Body of pancreas (tissue), 4 donors: ENCODE results near the gene CFAP299. TPM values are rescaled to one million over a fixed set of nuclear protein-coding genes. Genes with fewer than 3 reads are reported as not detected.

Experiments used
- ATAC-seq: fragments of 150-250 bp; one replicate; pipeline ENCODE4 v1.9.1; 2016
- DNase-seq, 4 donors: peaks; one replicate each; pipeline ENCODE4 v3.0.0-alpha.2; 2019
- H3K27ac ChIP-seq, 4 donors: fragments of 200-600 bp; sonication (generic); 1 replicate in 3 of 4; 2 replicates in 1 of 4; pipeline versions ENCODE4 v1.5.1 to v1.6.1; 2016 to 2019; ENCODE audit warnings: mild to moderate bottlenecking in 1 of 4, mixed read lengths in 1 of 4, moderate library complexity in 1 of 4
- H3K27me3 ChIP-seq, 2 donors: fragments of 200-600 bp; sonication (generic); one replicate each; pipeline ENCODE4 v1.6.0; 2016; ENCODE audit warnings: mild to moderate bottlenecking in 1 of 2
- H3K36me3 ChIP-seq, 2 donors: fragments of 200-600 bp; sonication (generic); replicated peaks in 1 of 2; 2 replicates each; pipeline ENCODE4 v1.5.1; 2016; ENCODE audit warnings: low read depth in 2 of 2; ENCODE audit not compliant: insufficient read depth in 1 of 2
- H3K4me1 ChIP-seq: fragments of 200-600 bp; sonication (generic); one replicate; pipeline ENCODE4 v1.6.0; 2016
- H3K4me3 ChIP-seq, 2 donors: fragments of 200-600 bp; sonication (generic); 1 replicate in 1 of 2; 2 replicates in 1 of 2; pipeline ENCODE4 v1.5.1; 2016 to 2019
- H3K9me3 ChIP-seq, 3 donors: fragments of 200-600 bp; sonication (generic); 1 replicate in 2 of 3; 2 replicates in 1 of 3; pipeline ENCODE4 v1.5.1; 2016
- POLR2A ChIP-seq, 3 donors: fragments of 450-650 bp; IDR thresholded peaks; one replicate each; pipeline ENCODE4 v1.6.1; 2016; ENCODE audit warnings: antibody characterized with exemption in 3 of 3, mild to moderate bottlenecking in 2 of 3
- WGBS, 2 donors: methylation state at CpG; one replicate each; pipeline ENCODE4 v1.1.5; 2017; 5-methylcytosine and 5-hydroxymethylcytosine counted together
- intact Hi-C: fragments of 100-400 bp; cut with DNase I; formaldehyde crosslinking; loops from one replicate; pipeline ENCODE4 v1.15.1; 2023
- total RNA-seq, 2 donors: library from RNA; depleted of rRNA; stranded (reverse); fragments of >200 nt; gene quantifications; one replicate each; pipeline ENCODE4 v1.1.0, GENCODE V29; 2016
- TF ChIP-seq, protein P1 (sequence below), 7 experiments: fragments of 450-650 bp in 4 of 7; fragments of 200-600 bp in 3 of 7; sonication (generic) in 3 of 7; IDR thresholded peaks; one replicate each; pipeline ENCODE4 v1.5.1; 2016 to 2019; ENCODE audit warnings: antibody characterized with exemption in 7 of 7

CFAP299 gene
- total RNA-seq, 2 donors from 2014 or later = not detected

DNA sequence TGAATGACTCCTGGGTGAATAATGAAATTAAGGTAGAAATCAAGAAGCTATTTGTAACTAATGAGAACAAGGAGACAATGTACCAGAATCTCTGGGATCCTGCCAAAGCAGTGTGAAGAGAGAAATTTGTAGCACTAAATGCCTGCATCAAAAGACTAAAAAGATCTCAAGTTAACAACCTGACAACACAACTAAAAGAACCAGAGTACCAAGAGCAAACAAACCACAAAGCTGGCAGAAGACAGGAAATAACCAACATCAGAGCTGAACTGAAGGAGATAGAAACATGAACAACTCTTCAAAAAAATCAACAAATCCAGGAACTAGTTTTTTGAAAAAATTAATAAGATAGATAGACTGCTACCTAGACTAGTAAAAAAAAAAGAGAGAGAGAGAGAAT lies 8.4 kb downstream of the CFAP299 start:
- Histone ChIP-seq H3K9me3 (no peaks in the 10 kb centered on the region), H3K4me1 (no peaks in the 10 kb centered on the region), H3K4me3 (no peak overlapping the region), H3K27ac (no peak overlapping the region), H3K36me3 (no peaks in the 10 kb centered on the region), H3K27me3 (no peaks in the 10 kb centered on the region)
- intact Hi-C loops = no loop called here
- DNase-seq (no peak), ATAC-seq (no peak)
- TF ChIP-seq, protein P1, sequence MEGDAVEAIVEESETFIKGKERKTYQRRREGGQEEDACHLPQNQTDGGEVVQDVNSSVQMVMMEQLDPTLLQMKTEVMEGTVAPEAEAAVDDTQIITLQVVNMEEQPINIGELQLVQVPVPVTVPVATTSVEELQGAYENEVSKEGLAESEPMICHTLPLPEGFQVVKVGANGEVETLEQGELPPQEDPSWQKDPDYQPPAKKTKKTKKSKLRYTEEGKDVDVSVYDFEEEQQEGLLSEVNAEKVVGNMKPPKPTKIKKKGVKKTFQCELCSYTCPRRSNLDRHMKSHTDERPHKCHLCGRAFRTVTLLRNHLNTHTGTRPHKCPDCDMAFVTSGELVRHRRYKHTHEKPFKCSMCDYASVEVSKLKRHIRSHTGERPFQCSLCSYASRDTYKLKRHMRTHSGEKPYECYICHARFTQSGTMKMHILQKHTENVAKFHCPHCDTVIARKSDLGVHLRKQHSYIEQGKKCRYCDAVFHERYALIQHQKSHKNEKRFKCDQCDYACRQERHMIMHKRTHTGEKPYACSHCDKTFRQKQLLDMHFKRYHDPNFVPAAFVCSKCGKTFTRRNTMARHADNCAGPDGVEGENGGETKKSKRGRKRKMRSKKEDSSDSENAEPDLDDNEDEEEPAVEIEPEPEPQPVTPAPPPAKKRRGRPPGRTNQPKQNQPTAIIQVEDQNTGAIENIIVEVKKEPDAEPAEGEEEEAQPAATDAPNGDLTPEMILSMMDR (IDR thresholded peaks at IDR 0.05) = no peak
- no peak for TF ChIP-seq POLR2A (IDR thresholded peaks at IDR 0.05)

DNA sequence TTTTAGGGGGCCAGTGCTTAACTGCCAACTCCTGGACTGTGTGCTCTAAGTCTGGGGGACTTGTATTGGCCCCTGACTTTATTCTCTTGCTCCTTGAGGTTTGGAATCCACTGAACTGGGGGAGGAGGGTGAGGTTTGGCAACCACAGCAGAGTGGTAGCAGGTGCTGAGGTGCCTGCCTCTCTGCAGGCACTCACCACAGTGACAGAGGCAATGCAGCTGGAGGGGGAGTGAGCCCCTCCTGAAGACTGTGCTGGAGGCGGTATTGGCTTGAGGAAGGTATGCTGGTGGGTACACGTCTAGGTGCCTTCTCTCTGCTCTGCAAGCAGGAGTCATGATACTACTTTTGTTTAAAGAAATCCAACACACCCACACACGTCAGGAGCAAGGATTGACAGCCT lies 24.6 kb downstream of the CFAP299 start:
- Histone ChIP-seq H3K27ac (no peak overlapping the region), H3K36me3 (no peaks in the 10 kb centered on the region), H3K9me3 (no peaks in the 10 kb centered on the region), H3K27me3 (no peaks in the 10 kb centered on the region), H3K4me1 (no peaks in the 10 kb centered on the region), H3K4me3 (no peak overlapping the region)
- ATAC-seq (no peak), DNase-seq (no peak)
- no peak for TF ChIP-seq POLR2A (IDR thresholded peaks at IDR 0.05)
- TF ChIP-seq, protein P1 (IDR thresholded peaks at IDR 0.05) = no peak
- 33 to 47% methylated on average over 3 of the region's 3 CpGs for WGBS, 2 donors
- intact Hi-C loops = no loop called here

DNA sequence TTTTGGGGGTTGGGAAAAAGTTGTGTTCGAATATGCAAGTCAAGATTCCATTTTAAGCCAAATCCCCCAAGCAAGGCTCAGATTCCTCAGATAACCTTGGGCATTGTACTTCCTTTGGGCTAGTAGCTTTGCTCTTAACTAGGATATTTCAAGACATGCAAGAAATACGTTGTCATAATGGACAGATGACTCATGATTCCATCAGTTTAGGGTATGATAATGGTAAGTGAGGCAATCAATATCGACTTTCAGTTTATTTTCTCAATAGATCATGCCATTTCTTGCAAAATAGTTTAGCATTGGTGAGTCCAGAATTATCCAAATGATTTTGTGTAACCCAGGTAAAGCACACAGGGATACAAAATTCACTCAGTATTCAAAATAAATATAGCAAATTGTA lies 25.4 kb downstream of the CFAP299 start:
- DNase-seq = no peak
- Histone ChIP-seq H3K27ac (no peak overlapping the region), H3K9me3 (no peaks in the 10 kb centered on the region), H3K36me3 (no peaks in the 10 kb centered on the region), H3K27me3 (no peaks in the 10 kb centered on the region), H3K4me3 (no peak overlapping the region), H3K4me1 (no peaks in the 10 kb centered on the region)
- no peak for TF ChIP-seq POLR2A (IDR thresholded peaks at IDR 0.05)
- TF ChIP-seq, protein P1 (IDR thresholded peaks at IDR 0.05) = no peak
- intact Hi-C loops = no loop called here
- WGBS, 2 donors = 21 to 25% methylated on average over 3 of the region's 3 CpGs
- ATAC-seq = no peak

DNA sequence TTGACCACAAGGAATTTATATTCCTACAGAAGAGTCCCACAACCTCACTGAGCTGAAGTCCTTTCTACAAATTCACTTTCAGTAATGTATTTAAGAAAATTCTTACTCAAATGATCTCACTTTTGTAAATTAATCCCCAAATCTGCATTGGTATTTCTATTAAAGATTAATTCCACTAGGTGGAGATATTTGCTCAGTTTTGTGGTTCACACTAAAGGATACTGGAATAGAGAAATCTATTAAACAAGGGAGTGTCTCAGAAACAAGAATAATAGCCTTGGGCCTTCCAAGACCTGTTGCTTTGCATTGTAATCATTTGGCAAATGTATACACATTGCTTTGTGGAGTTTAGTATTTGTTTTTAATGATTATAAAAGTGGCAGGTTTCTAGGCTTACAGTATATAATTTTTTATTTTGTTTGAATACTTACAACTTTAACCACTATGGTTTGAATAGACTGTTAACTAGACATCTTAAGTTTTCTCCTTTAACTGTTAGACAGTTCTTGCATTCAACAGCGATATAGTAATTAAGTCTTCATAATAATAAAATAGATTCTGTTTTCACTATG lies 25.9 kb downstream of the CFAP299 start:
- WGBS, 2 donors = 38 to 40% methylated on average over 1 of the region's 1 CpG
- ATAC-seq (no peak), DNase-seq (no peak)
- Histone ChIP-seq H3K4me3 (no peak overlapping the region), H3K36me3 (no peaks in the 10 kb centered on the region), H3K9me3 (no peaks in the 10 kb centered on the region), H3K27me3 (no peaks in the 10 kb centered on the region), H3K27ac (no peak overlapping the region), H3K4me1 (no peaks in the 10 kb centered on the region)
- intact Hi-C loops = no loop called here
- TF ChIP-seq, protein P1 (IDR thresholded peaks at IDR 0.05) = peak in 6 of 7 experiments; percentile 11 to 51 (median 38)
- no peak for TF ChIP-seq POLR2A (IDR thresholded peaks at IDR 0.05)

DNA sequence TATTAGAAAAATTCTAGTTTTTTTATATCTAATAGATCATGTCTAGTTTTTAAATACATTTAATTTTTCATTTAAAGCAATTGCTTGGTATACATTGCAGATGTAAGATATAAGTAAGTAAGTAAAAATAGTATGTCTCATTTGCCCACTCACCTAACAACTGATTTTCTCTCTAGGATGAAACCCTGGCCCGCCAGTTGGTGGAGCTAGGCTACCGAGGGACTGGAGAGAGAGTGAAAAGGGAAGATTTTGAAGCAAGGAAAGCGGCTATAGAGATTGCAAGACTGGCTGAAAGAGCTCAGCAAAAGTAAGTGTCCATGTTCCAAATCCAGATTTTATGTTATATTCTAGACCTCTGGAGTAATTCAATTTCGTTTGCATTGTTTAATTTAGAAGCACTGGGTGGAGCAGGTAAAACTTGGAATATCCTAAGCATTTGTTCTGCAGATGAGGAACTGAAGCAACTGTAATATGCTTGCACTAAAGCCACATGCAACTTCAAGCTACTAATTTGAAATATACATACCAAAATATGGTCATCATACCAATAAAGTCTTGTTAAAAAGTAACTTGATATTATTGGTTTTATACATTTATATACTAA lies 27.1 kb downstream of the CFAP299 start:
- intact Hi-C loops = no loop called here

More for the DNA sequence above, 27.1 kb downstream of the CFAP299 start:
- Histone ChIP-seq H3K27ac (no peak overlapping the region), H3K4me3 (no peak overlapping the region), H3K9me3 (no peaks in the 10 kb centered on the region), H3K36me3 (no peaks in the 10 kb centered on the region), H3K4me1 (no peaks in the 10 kb centered on the region), H3K27me3 (no peaks in the 10 kb centered on the region)
- no peak for TF ChIP-seq POLR2A (IDR thresholded peaks at IDR 0.05)
- TF ChIP-seq, protein P1 (IDR thresholded peaks at IDR 0.05) = peak in 5 of 7 experiments; percentile 5 to 35 (median 17)
- WGBS, 2 donors = 16 to 20% methylated on average over 4 of the region's 4 CpGs
- no peak for ATAC-seq
- DNase-seq = peak in 1 of 4 donors; percentile 18
